ENCODE measurements around the gene ACTN4. TPM values are rescaled to one million over a fixed set of nuclear protein-coding genes. Genes with fewer than 3 reads are reported as not detected.

Gene ACTN4
- total and polyA plus RNA-seq, 10 of the 15 experiments (the other 5 are each of a cell fraction or from before 2014, with no cell fraction given): 2.4 to 293 (median 72.5) TPM

GRCh38 chr19:38655148-38655824 lies 7.8 kb downstream of the ACTN4 start (continued):
- peak in 1 of 2 experiments; percentile 54; a peak in 1 of 4 replicates for TF ChIP-seq ETV6 (conservative IDR thresholded peaks at IDR 0.05 in 1 of 2, IDR thresholded peaks at IDR 0.05 in 1 of 2; ENCODE audit: borderline replicate concordance in 1 of 2, low read depth in 1 of 2)
- 0 out of 2 replicates have a peak, but pooled peaks have one; percentile 7 for TF ChIP-seq IRF4 (IDR thresholded peaks at IDR 0.05; ENCODE audit: low read depth, low read length)
- TF ChIP-seq MEF2A (IDR thresholded peaks at IDR 0.05; ENCODE audit: insufficient read depth, low read depth, low read length): 0 out of 2 replicates have a peak, but pooled peaks have one; percentile 32
- TF ChIP-seq ATF7 (IDR thresholded peaks at IDR 0.05; ENCODE audit: low read depth): no peak
- no peak for TF ChIP-seq RFX5 (IDR thresholded peaks at IDR 0.05; ENCODE audit: low read depth, low read length)
- TF ChIP-seq CREM (IDR thresholded peaks at IDR 0.05; ENCODE audit: low read depth): 0 out of 2 replicates have a peak, but pooled peaks have one; percentile 22
- peak; percentile 59; the same call in 1 of the 2 replicates for TF ChIP-seq ATF2 (IDR thresholded peaks at IDR 0.05; ENCODE audit: low read length)
- 0 out of 2 replicates have a peak, but pooled peaks have one; percentile 9 for TF ChIP-seq SPI1 (IDR thresholded peaks at IDR 0.05; ENCODE audit: borderline replicate concordance, insufficient read depth, low read depth, low read length)
- no peak for TF ChIP-seq STAT3 (IDR thresholded peaks at IDR 0.05; ENCODE audit: low read depth, low read length)
- TF ChIP-seq SIN3A (IDR thresholded peaks at IDR 0.05; ENCODE audit: low read depth, low read length): no peak
- TF ChIP-seq GABPA (IDR thresholded peaks at IDR 0.05; ENCODE audit: low read depth): no peak
- TF ChIP-seq ZNF217 (IDR thresholded peaks at IDR 0.05): no peak
- no peak for TF ChIP-seq DPF2 (IDR thresholded peaks at IDR 0.05)
- TF ChIP-seq NBN (IDR thresholded peaks at IDR 0.05): no peak
- TF ChIP-seq CBX3 (IDR thresholded peaks at IDR 0.05; ENCODE audit: borderline replicate concordance, low read depth): no peak
- no peak for TF ChIP-seq RAD51 (IDR thresholded peaks at IDR 0.05)
- TF ChIP-seq IRF3 (IDR thresholded peaks at IDR 0.05): no peak
- peak; percentile 57 for TF ChIP-seq JUNB (IDR thresholded peaks at IDR 0.05)
- TF ChIP-seq PAX5 (IDR thresholded peaks at IDR 0.05; ENCODE audit: borderline replicate concordance, low read depth, low read length): no peak
- no peak for TF ChIP-seq TCF7 (IDR thresholded peaks at IDR 0.05; ENCODE audit: borderline replicate concordance)
- TF ChIP-seq RUNX3 (IDR thresholded peaks at IDR 0.05; ENCODE audit: low read length): peak; percentile 92
- peak; percentile 75 for TF ChIP-seq NFIC (IDR thresholded peaks at IDR 0.05; ENCODE audit: low read depth, low read length)
- no peak for TF ChIP-seq RBBP5 (conservative IDR thresholded peaks at IDR 0.05)
- TF ChIP-seq SREBF1 (IDR thresholded peaks at IDR 0.05; ENCODE audit: low read length): no peak
- TF ChIP-seq TBL1XR1 (IDR thresholded peaks at IDR 0.05; ENCODE audit: low read depth, low read length): no peak
- no peak for TF ChIP-seq YY1 (IDR thresholded peaks at IDR 0.05; ENCODE audit: low read depth, low read length)
- no peak for TF ChIP-seq USF2 (IDR thresholded peaks at IDR 0.05; ENCODE audit: borderline replicate concordance, low read depth, low read length)
- no peak for TF ChIP-seq ATF3 (IDR thresholded peaks at IDR 0.05; ENCODE audit: borderline replicate concordance, extremely low read depth, low read depth, low read length)
- no peak for TF ChIP-seq HDGF (IDR thresholded peaks at IDR 0.05)
- TF ChIP-seq CBFB (IDR thresholded peaks at IDR 0.05; ENCODE audit: low read depth): 0 out of 2 replicates have a peak, but pooled peaks have one; percentile 37
- TF ChIP-seq EED (IDR thresholded peaks at IDR 0.05; ENCODE audit: low read depth): peak; percentile 46; the same call in 1 of the 2 replicates
- TF ChIP-seq IKZF1 (conservative IDR thresholded peaks at IDR 0.05): no peak

Data from GM12878 (cell line).